GM23338 (cell line): ENCODE results near the gene CA5B. TPM values are rescaled to one million over a fixed set of nuclear protein-coding genes. Genes with fewer than 3 reads are reported as not detected.

Experiments
- ATAC-seq: fragments of 200-7000 bp; cut with Tn5 transposase; 3 replicates; pipeline ENCODE4 v1.9.1; 2020
- DNase-seq: peaks from one replicate; pipeline ENCODE4 v3.0.0-alpha.2; 2015; ENCODE audit warnings: low spot score
- H2AFZ ChIP-seq: fragments of 200-600 bp; sonication (generic); 2 replicates; pipeline ENCODE4 v1.8.0; 2016; ENCODE audit warnings: antibody characterized with exemption, mild to moderate bottlenecking, moderate library complexity
- H3F3A ChIP-seq: fragments of 200-600 bp; sonication (generic); replicated peaks from 2 replicates; pipeline ENCODE4 v1.8.0; 2017; ENCODE audit warnings: antibody characterized with exemption, mixed run types, low read depth
- H3K27ac ChIP-seq: fragments of 200-600 bp; sonication (generic); 2 replicates; pipeline ENCODE4 v1.6.1; 2016; ENCODE audit warnings: low read depth
- H3K27me3 ChIP-seq: fragments of 200-600 bp; sonication (generic); 2 replicates; pipeline ENCODE4 v1.8.0; 2016; ENCODE audit warnings: mild to moderate bottlenecking, mixed run types, moderate library complexity; ENCODE audit not compliant: insufficient read depth
- H3K36me3 ChIP-seq: fragments of 200-600 bp; sonication (generic); 2 replicates; pipeline ENCODE4 v1.8.0; 2016; ENCODE audit warnings: mild to moderate bottlenecking; ENCODE audit not compliant: insufficient read depth
- H3K4me1 ChIP-seq: fragments of 200-600 bp; sonication (generic); 2 replicates; pipeline ENCODE4 v1.8.0; 2016; ENCODE audit warnings: mild to moderate bottlenecking, moderate library complexity; ENCODE audit not compliant: insufficient read depth
- H3K4me2 ChIP-seq: fragments of 200-600 bp; sonication (generic); 2 replicates; pipeline ENCODE4 v1.7.1; 2017; ENCODE audit warnings: mixed run types
- H3K4me3 ChIP-seq: fragments of 200-600 bp; sonication (generic); 2 replicates; pipeline ENCODE4 v1.6.1; 2016; ENCODE audit warnings: mixed run types
- H3K79me2 ChIP-seq: fragments of 200-600 bp; sonication (generic); replicated peaks from 2 replicates; pipeline ENCODE4 v1.8.0; 2017; ENCODE audit warnings: mild to moderate bottlenecking; ENCODE audit not compliant: insufficient read depth
- H3K9me2 ChIP-seq: fragments of 200-600 bp; sonication (generic); 2 replicates; pipeline ENCODE4 v1.8.0; 2017; ENCODE audit not compliant: insufficient read depth
- H4K20me1 ChIP-seq: fragments of 200-600 bp; sonication (generic); replicated peaks from 2 replicates; pipeline ENCODE4 v1.8.0; 2017; ENCODE audit warnings: mild to moderate bottlenecking; ENCODE audit not compliant: insufficient read depth
- H3K27ac Mint-ChIP-seq: 2 replicates; pipeline ENCODE4 v1.8.0; 2020; ENCODE audit warnings: inconsistent platforms, mild to moderate bottlenecking, moderate library complexity, mixed read lengths
- H3K27me3 Mint-ChIP-seq: 3 replicates; pipeline ENCODE4 v1.8.0; 2022; ENCODE audit warnings: low read depth, mild to moderate bottlenecking, moderate library complexity, mixed read lengths, inconsistent platforms; ENCODE audit not compliant: insufficient read depth, poor library complexity
- H3K36me3 Mint-ChIP-seq: 3 replicates; pipeline ENCODE4 v1.8.0; 2021; ENCODE audit warnings: low read depth, mild to moderate bottlenecking, inconsistent platforms, moderate library complexity, mixed read lengths
- H3K4me1 Mint-ChIP-seq: 3 replicates; pipeline ENCODE4 v1.8.0; 2020; ENCODE audit warnings: mild to moderate bottlenecking, inconsistent platforms, mixed read lengths
- H3K4me3 Mint-ChIP-seq: 3 replicates; pipeline ENCODE4 v1.8.0; 2021; ENCODE audit warnings: moderate library complexity, mild to moderate bottlenecking, inconsistent platforms, mixed read lengths
- H3K9me3 Mint-ChIP-seq: 3 replicates; pipeline ENCODE4 v1.8.0; 2020; ENCODE audit warnings: moderate library complexity, mild to moderate bottlenecking, inconsistent platforms, mixed read lengths
- CREB1 ChIP-seq: fragments of 250-450 bp; sonication (Bioruptor Pico); IDR thresholded peaks from 2 replicates; pipeline ENCODE4 v1.5.0; 2020; ENCODE audit warnings: low read depth, mild to moderate bottlenecking, moderate library complexity
- EZH2 ChIP-seq: fragments of 200-600 bp; sonication (generic); IDR thresholded peaks from one replicate; pipeline ENCODE4 v1.8.0; 2017; ENCODE audit warnings: antibody characterized with exemption, mild to moderate bottlenecking, low read depth; ENCODE audit not compliant: unreplicated experiment
- NANOG ChIP-seq: IDR thresholded peaks from 2 replicates; pipeline ENCODE4 v1.6.1; 2016; ENCODE audit warnings: antibody characterized with exemption, borderline replicate concordance
- POLR2AphosphoS5 ChIP-seq: IDR thresholded peaks from 2 replicates; pipeline ENCODE4 v1.6.1; 2016; ENCODE audit warnings: antibody characterized with exemption, low read depth
- ZNF331 ChIP-seq: fragments of 250-450 bp; sonication (Bioruptor Pico); IDR thresholded peaks from 2 replicates; pipeline ENCODE4 v1.5.0; 2020; ENCODE audit warnings: low read depth, mild to moderate bottlenecking, moderate library complexity
- long read RNA-seq: library from polyadenylated mRNA; unstranded; transcript quantifications from one replicate; pipeline ENCODE4 v2.0.0, GENCODE V29; 2020; ENCODE audit not compliant: unreplicated experiment
- polyA plus RNA-seq: library from polyadenylated mRNA; unstranded; fragments of >200 nt; fragmentation: Nextera tagmentation; extraction: Ambion mirVana; gene quantifications from 2 replicates; pipeline ENCODE4 v1.2.1, GENCODE V29; 2016
- total RNA-seq: library from RNA; depleted of rRNA; stranded (reverse); fragments of >200 nt; shearing (Covaris generic); gene quantifications from 2 replicates; pipeline ENCODE4 v1.2.3, GENCODE V29; 2014; rRNA removed
- TF ChIP-seq, protein P1 (sequence below): fragments of 250-450 bp; sonication (Bioruptor Pico); IDR thresholded peaks from 2 replicates; pipeline ENCODE4 v1.5.0; 2020; ENCODE audit warnings: mild to moderate bottlenecking, moderate library complexity
- TF ChIP-seq, protein P2 (sequence below): IDR thresholded peaks from one replicate; pipeline ENCODE4 v1.6.1; 2018; ENCODE audit warnings: antibody characterized with exemption; ENCODE audit not compliant: unreplicated experiment
- TF ChIP-seq, protein P3 (sequence below): IDR thresholded peaks from 2 replicates; pipeline ENCODE4 v1.6.1; 2016; ENCODE audit warnings: antibody characterized with exemption

CA5B gene, protein sequence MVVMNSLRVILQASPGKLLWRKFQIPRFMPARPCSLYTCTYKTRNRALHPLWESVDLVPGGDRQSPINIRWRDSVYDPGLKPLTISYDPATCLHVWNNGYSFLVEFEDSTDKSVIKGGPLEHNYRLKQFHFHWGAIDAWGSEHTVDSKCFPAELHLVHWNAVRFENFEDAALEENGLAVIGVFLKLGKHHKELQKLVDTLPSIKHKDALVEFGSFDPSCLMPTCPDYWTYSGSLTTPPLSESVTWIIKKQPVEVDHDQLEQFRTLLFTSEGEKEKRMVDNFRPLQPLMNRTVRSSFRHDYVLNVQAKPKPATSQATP
- total RNA-seq (4.8 and 8.0 TPM in 2 replicates), polyA plus RNA-seq (6.1 and 7.3 TPM in 2 replicates)
- long read RNA-seq, partial matches to known transcripts, result 0 of 1 reads
- long read RNA-seq, other reads (novel, unspliced or antisense), result 1 of 1 reads

DNA sequence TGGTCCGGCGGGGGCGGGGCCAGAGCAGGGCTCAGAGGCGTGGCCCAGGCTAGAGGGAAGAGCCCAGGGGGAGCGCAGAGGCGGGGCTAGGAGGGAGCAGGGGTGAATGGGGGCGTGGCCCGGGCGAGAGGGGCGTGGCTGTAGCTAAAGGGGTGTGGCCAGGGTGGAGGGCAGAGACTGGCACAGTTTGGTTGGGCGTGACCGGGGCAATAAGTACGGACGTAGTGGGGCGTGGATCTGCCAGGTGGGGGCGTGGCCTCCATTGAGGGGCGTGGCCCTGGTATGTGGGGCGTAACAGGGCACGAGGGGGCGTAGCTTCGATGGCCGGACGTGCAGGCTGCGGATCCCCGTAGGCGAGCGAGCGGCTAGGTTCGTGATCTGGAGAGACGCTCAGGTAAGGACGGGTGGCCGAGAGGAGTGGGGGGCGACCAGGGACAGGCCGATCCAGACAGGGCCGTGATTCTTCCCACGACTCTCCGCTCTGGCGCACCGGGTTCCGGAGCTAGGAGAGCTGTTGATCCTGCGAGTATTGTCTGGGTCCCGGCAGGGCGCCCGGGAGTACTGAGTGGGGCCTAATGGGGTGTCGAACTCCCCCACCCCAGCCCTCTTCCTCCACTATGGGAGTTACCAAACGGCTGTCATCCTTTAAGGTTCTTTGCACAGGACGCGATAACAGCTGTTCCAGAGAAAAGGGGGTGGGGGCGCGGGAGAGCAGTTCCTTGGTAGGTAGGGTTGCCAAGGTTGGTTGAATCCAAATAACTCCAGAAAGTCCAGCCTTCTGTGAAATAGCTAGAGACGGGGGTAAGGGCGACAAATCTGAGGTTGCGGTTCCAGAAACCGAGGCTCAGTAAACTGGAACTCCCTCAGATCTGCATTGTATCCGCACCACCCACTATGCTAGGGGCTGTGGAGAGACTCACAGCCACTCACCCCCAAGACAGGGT lies at the start of gene CA5B:
TSS of gene CA5B (plus strand) at position 312 of the 944 bp plus-strand sequence. CDS start 11,754 bp downstream, outside the sequence.
- peak within 1 kb of the TSS; percentile 82 for H3K4me3 Mint-ChIP-seq
- TF ChIP-seq NANOG (no peak), CREB1 (CRISPR knock-in tag) (0 out of 2 replicates have a peak, but pooled peaks have one; percentile 16), ZNF331 (CRISPR knock-in tag) (no peak), EZH2 (no peak), POLR2AphosphoS5 (0 out of 2 replicates have a peak, but pooled peaks have one; percentile 26)
- TF ChIP-seq, protein P1, sequence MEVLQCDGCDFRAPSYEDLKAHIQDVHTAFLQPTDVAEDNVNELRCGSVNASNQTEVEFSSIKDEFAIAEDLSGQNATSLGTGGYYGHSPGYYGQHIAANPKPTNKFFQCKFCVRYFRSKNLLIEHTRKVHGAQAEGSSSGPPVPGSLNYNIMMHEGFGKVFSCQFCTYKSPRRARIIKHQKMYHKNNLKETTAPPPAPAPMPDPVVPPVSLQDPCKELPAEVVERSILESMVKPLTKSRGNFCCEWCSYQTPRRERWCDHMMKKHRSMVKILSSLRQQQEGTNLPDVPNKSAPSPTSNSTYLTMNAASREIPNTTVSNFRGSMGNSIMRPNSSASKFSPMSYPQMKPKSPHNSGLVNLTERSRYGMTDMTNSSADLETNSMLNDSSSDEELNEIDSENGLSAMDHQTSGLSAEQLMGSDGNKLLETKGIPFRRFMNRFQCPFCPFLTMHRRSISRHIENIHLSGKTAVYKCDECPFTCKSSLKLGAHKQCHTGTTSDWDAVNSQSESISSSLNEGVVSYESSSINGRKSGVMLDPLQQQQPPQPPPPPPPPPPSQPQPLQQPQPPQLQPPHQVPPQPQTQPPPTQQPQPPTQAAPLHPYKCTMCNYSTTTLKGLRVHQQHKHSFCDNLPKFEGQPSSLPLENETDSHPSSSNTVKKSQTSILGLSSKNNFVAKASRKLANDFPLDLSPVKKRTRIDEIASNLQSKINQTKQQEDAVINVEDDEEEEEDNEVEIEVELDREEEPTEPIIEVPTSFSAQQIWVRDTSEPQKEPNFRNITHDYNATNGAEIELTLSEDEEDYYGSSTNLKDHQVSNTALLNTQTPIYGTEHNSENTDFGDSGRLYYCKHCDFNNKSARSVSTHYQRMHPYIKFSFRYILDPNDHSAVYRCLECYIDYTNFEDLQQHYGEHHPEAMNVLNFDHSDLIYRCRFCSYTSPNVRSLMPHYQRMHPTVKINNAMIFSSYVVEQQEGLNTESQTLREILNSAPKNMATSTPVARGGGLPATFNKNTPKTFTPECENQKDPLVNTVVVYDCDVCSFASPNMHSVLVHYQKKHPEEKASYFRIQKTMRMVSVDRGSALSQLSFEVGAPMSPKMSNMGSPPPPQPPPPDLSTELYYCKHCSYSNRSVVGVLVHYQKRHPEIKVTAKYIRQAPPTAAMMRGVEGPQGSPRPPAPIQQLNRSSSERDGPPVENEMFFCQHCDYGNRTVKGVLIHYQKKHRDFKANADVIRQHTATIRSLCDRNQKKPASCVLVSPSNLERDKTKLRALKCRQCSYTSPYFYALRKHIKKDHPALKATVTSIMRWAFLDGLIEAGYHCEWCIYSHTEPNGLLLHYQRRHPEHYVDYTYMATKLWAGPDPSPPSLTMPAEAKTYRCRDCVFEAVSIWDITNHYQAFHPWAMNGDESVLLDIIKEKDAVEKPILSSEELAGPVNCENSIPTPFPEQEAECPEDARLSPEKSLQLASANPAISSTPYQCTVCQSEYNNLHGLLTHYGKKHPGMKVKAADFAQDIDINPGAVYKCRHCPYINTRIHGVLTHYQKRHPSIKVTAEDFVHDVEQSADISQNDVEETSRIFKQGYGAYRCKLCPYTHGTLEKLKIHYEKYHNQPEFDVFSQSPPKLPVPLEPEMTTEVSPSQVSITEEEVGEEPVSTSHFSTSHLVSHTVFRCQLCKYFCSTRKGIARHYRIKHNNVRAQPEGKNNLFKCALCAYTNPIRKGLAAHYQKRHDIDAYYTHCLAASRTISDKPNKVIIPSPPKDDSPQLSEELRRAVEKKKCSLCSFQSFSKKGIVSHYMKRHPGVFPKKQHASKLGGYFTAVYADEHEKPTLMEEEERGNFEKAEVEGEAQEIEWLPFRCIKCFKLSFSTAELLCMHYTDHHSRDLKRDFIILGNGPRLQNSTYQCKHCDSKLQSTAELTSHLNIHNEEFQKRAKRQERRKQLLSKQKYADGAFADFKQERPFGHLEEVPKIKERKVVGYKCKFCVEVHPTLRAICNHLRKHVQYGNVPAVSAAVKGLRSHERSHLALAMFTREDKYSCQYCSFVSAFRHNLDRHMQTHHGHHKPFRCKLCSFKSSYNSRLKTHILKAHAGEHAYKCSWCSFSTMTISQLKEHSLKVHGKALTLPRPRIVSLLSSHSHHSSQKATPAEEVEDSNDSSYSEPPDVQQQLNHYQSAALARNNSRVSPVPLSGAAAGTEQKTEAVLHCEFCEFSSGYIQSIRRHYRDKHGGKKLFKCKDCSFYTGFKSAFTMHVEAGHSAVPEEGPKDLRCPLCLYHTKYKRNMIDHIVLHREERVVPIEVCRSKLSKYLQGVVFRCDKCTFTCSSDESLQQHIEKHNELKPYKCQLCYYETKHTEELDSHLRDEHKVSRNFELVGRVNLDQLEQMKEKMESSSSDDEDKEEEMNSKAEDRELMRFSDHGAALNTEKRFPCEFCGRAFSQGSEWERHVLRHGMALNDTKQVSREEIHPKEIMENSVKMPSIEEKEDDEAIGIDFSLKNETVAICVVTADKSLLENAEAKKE (CRISPR knock-in tag), result no peak
- TF ChIP-seq, protein P2, sequence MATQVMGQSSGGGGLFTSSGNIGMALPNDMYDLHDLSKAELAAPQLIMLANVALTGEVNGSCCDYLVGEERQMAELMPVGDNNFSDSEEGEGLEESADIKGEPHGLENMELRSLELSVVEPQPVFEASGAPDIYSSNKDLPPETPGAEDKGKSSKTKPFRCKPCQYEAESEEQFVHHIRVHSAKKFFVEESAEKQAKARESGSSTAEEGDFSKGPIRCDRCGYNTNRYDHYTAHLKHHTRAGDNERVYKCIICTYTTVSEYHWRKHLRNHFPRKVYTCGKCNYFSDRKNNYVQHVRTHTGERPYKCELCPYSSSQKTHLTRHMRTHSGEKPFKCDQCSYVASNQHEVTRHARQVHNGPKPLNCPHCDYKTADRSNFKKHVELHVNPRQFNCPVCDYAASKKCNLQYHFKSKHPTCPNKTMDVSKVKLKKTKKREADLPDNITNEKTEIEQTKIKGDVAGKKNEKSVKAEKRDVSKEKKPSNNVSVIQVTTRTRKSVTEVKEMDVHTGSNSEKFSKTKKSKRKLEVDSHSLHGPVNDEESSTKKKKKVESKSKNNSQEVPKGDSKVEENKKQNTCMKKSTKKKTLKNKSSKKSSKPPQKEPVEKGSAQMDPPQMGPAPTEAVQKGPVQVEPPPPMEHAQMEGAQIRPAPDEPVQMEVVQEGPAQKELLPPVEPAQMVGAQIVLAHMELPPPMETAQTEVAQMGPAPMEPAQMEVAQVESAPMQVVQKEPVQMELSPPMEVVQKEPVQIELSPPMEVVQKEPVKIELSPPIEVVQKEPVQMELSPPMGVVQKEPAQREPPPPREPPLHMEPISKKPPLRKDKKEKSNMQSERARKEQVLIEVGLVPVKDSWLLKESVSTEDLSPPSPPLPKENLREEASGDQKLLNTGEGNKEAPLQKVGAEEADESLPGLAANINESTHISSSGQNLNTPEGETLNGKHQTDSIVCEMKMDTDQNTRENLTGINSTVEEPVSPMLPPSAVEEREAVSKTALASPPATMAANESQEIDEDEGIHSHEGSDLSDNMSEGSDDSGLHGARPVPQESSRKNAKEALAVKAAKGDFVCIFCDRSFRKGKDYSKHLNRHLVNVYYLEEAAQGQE, result no peak
- TF ChIP-seq, protein P3, sequence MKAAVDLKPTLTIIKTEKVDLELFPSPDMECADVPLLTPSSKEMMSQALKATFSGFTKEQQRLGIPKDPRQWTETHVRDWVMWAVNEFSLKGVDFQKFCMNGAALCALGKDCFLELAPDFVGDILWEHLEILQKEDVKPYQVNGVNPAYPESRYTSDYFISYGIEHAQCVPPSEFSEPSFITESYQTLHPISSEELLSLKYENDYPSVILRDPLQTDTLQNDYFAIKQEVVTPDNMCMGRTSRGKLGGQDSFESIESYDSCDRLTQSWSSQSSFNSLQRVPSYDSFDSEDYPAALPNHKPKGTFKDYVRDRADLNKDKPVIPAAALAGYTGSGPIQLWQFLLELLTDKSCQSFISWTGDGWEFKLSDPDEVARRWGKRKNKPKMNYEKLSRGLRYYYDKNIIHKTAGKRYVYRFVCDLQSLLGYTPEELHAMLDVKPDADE, result no peak
- Histone ChIP-seq H3K27me3 (no peaks in the 10 kb centered on the region), H3K4me2 (peak within 1 kb of the TSS; percentile 79), H3K79me2 (no peaks in the 10 kb centered on the region), H3F3A (no peaks in the 10 kb centered on the region), H3K4me3 (peak within 1 kb of the TSS; percentile 68), H3K27ac (no peak within 1 kb of the TSS), H4K20me1 (no peaks in the 10 kb centered on the region), H3K36me3 (no peaks in the 10 kb centered on the region), H2AFZ (0 out of 2 replicates have a peak within 1 kb of the TSS, but pooled peaks have one; percentile 14), H3K9me2 (no peaks in the 10 kb centered on the region), H3K4me1 (peaks cover 7% of the 10 kb centered on the region; the same call in 1 of the 2 replicates)
- peaks cover 3% of the 10 kb centered on the region for H3K27me3 Mint-ChIP-seq
- no peak within 1 kb of the TSS for H3K27ac Mint-ChIP-seq
- H3K4me1 Mint-ChIP-seq, result peaks cover 16% of the 10 kb centered on the region
- H3K36me3 Mint-ChIP-seq, result peaks cover 4% of the 10 kb centered on the region; the same call in 2 of the 3 replicates
- no peaks in the 10 kb centered on the region for H3K9me3 Mint-ChIP-seq
- peak; percentile 91 for DNase-seq
- peak; percentile 96 for ATAC-seq
